Left lung (tissue), 10 donors: Measurements from ENCODE around the gene TAF9B. TPM values are rescaled to one million over a fixed set of nuclear protein-coding genes. Genes with fewer than 3 reads are reported as not detected.

Source experiments
- ATAC-seq: fragments of 200-7000 bp; cut with Tn5 transposase; one replicate; pipeline ENCODE4 v1.9.1; 2020; ENCODE audit warnings: moderate library complexity
- DNase-seq, 4 donors: peaks; one replicate each; pipeline ENCODE4 v3.0.0-alpha.2; 2013 to 2020
- H3K27ac ChIP-seq, 2 donors: fragments of 200-600 bp; sonication (generic) in 1 of 2; one replicate each; pipeline versions ENCODE4 v1.5.0 to v1.8.0; 2020 to 2021
- H3K27me3 ChIP-seq, 2 donors: fragments of 200-600 bp; sonication (generic) in 1 of 2; one replicate each; pipeline versions ENCODE4 v1.5.0 to v1.8.0; 2020 to 2021
- H3K36me3 ChIP-seq, 2 donors: fragments of 200-600 bp; sonication (generic) in 1 of 2; one replicate each; pipeline versions ENCODE4 v1.5.0 to v1.8.0; 2020 to 2021
- H3K4me1 ChIP-seq, 2 donors: fragments of 200-600 bp; one replicate each; pipeline ENCODE4 v1.8.0; 2021
- H3K4me3 ChIP-seq, 2 donors: fragments of 200-600 bp; sonication (generic) in 1 of 2; one replicate each; pipeline versions ENCODE4 v1.5.0 to v1.8.0; 2020 to 2021; ENCODE audit warnings: mild to moderate bottlenecking in 1 of 2
- H3K9me3 ChIP-seq, 2 donors: fragments of 200-600 bp; sonication (generic) in 1 of 2; one replicate each; pipeline versions ENCODE4 v1.5.0 to v1.8.0; 2020 to 2021
- CTCF ChIP-seq, 2 donors: fragments of 200-600 bp; sonication (generic) in 1 of 2; IDR thresholded peaks; one replicate each; pipeline versions ENCODE4 v1.5.0 to v1.8.0; 2021; ENCODE audit warnings: antibody characterized with exemption in 2 of 2
- intact Hi-C, 2 donors: fragments of 100-400 bp; cut with DNase I; formaldehyde crosslinking; loops; one replicate each; pipeline versions ENCODE4 v1.11.2 to v1.14.2; 2022
- polyA plus RNA-seq, 6 donors: library from polyadenylated mRNA; unstranded; fragments of 120-200 nt; gene quantifications; one replicate each; pipeline ENCODE4 v1.2.1, GENCODE V29; 2013; ENCODE audit not compliant: insufficient read length in 6 of 6
- total RNA-seq, 2 donors: library from RNA; stranded (reverse); fragmentation: NEBNext Ultra II Directional; extraction: Animal tissue kit (Norgen Biotek cat#: 25700); gene quantifications; one replicate each; pipeline ENCODE4 v1.2.1, GENCODE V29; 2021
- donor health status: DM: no; HTN: yes; CAD: no.
- donor health status: DM: no; HTN: no; CAD: no.

TAF9B gene
- total and polyA plus RNA-seq, 8 donors, result 13.9 to 46.9 (median 41.4) TPM

GRCh38 chrX:78123190-78123589 lies 16.3 kb downstream of the TAF9B start:
- intact Hi-C loops, result no loop called here
- H3K36me3 ChIP-seq, result peaks cover 0 to 90% of the 10 kb centered on the region in 2 donors
- H3K27ac ChIP-seq, result no peak overlapping the region
- H3K27me3 ChIP-seq, result no peaks in the 10 kb centered on the region
- ATAC-seq (no peak), DNase-seq (no peak)
- H3K4me1 ChIP-seq, result no peaks in the 10 kb centered on the region
- no peaks in the 10 kb centered on the region for H3K9me3 ChIP-seq
- H3K4me3 ChIP-seq, result no peak overlapping the region
- TF ChIP-seq CTCF (IDR thresholded peaks at IDR 0.05), result no peak

DNA sequence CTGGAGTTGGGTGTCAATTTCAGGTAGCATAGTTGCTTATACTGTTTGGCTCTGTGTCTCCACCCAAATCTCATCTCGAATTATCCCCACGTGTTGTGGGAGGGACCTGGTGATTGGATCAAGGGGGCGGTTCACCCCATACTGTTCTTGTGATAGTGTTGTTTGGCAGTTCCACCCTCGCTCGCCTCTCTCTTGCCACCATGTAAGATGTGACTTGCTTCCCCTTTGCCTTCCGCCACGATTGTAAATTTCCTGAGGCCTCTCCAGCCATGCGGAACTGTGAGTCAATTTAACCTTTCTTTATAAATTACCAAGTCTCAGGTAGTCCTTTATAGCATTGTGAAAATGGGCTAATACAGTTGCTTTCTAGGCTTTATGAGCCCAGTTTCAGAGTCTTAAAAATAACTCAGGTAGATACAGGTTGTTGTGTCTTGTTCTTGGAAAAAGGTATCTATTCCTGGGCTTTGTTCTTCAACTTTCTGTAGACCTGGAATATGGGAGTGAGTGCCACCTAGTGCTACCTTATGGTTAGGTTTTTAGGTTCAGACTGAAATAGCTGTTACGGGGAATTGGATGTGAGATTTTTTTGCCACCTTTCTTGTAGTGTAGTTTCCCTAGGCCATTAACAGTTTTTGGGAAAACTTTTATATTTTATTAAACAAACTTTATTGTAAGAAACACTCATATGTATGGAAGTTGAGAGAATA lies 19.8 kb downstream of the TAF9B start:
- Histone ChIP-seq H3K4me1 (no peaks in the 10 kb centered on the region), H3K36me3 (peaks cover 0 to 90% of the 10 kb centered on the region in 2 donors), H3K4me3 (no peak overlapping the region), H3K27me3 (no peaks in the 10 kb centered on the region), H3K9me3 (no peaks in the 10 kb centered on the region), H3K27ac (no peak overlapping the region)
- ATAC-seq (peak; percentile 23), DNase-seq (no peak)
- no peak for TF ChIP-seq CTCF (IDR thresholded peaks at IDR 0.05)
- intact Hi-C loops, result no loop called here

GRCh38 chrX:78118628-78119027 lies 20.8 kb downstream of the TAF9B start:
- H3K27me3 ChIP-seq, result no peaks in the 10 kb centered on the region
- intact Hi-C loops, result no loop called here
- peaks cover 0 to 90% of the 10 kb centered on the region in 2 donors for H3K36me3 ChIP-seq
- ATAC-seq (no peak), DNase-seq (no peak)
- no peak overlapping the region for H3K4me3 ChIP-seq
- H3K27ac ChIP-seq, result no peak overlapping the region
- no peaks in the 10 kb centered on the region for H3K4me1 ChIP-seq
- H3K9me3 ChIP-seq, result no peaks in the 10 kb centered on the region
- no peak for TF ChIP-seq CTCF (IDR thresholded peaks at IDR 0.05)

GRCh38 chrX:78116766-78117165 lies 22.7 kb downstream of the TAF9B start:
- no peaks in the 10 kb centered on the region for H3K9me3 ChIP-seq
- intact Hi-C loops, result no loop called here
- ATAC-seq (no peak), DNase-seq (no peak)
- H3K4me3 ChIP-seq, result no peak overlapping the region
- no peak overlapping the region for H3K27ac ChIP-seq
- no peak for TF ChIP-seq CTCF (IDR thresholded peaks at IDR 0.05)
- peaks cover 0 to 90% of the 10 kb centered on the region in 2 donors for H3K36me3 ChIP-seq
- H3K4me1 ChIP-seq, result no peaks in the 10 kb centered on the region
- no peaks in the 10 kb centered on the region for H3K27me3 ChIP-seq

DNA sequence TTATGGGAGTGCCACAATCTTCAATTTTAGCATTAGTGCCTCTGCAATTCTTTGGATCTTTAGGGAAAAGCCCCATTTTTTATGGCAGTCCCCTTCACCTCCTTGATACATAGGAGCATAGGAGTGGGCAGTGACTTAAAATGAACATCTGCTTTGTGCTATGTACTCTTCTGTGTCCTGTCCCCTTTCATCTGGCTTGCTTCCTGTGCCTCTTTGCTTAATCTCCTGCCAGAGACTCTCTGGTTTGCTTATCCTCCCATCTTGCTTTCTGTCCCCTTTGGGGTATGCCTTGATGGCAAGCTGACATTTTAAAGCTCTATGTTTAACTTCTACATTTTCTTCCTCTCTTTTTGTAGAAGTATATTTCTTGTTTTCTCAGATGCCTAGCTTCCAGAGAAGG lies 23.1 kb downstream of the TAF9B start:
- no peak overlapping the region for H3K4me3 ChIP-seq
- TF ChIP-seq CTCF (IDR thresholded peaks at IDR 0.05), result no peak
- peaks cover 0 to 90% of the 10 kb centered on the region in 2 donors for H3K36me3 ChIP-seq
- no peaks in the 10 kb centered on the region for H3K9me3 ChIP-seq
- no peaks in the 10 kb centered on the region for H3K27me3 ChIP-seq
- no peaks in the 10 kb centered on the region for H3K4me1 ChIP-seq
- ATAC-seq, result no peak
- intact Hi-C loops, result no loop called here
- no peak overlapping the region for H3K27ac ChIP-seq
- DNase-seq, result no peak
